ENCODE measurements around the gene STYK1.

The STYK1 gene

GRCh38 chr12:10716277-10716676, 42.4 kb upstream of the STYK1 start:
- Histone ChIP-seq H3K36me3 (replicated peaks) (peaks cover 26% of the 10 kb centered on the region), H3K27me3 (replicated peaks) (no peaks in the 10 kb centered on the region), H3K27ac (peak overlapping the region; percentile 70), H3K4me3 (ENCODE audit: low read depth, low read length) (peak overlapping the region; percentile 18)
- no peak for DNase-seq
- in situ Hi-C loops (cut with HindIII; ENCODE audit: low pct_ligation_motif_present, low sequenced_read_pairs): no loop called here
- no peak for TF ChIP-seq CTCF (IDR thresholded peaks at IDR 0.05; ENCODE audit: low read depth, low read length, missing control alignments)

GRCh38 chr12:10715491-10715890, 41.6 kb upstream of the STYK1 start:
- no peak for TF ChIP-seq CTCF (IDR thresholded peaks at IDR 0.05; ENCODE audit: low read depth, low read length, missing control alignments)
- no peak overlapping the region for H3K27ac ChIP-seq

GRCh38 chr12:10709808-10710207, 36.0 kb upstream of the STYK1 start:
- in situ Hi-C loops (cut with HindIII; ENCODE audit: low pct_ligation_motif_present, low sequenced_read_pairs): no loop called here
- H3K27me3 ChIP-seq (replicated peaks): no peaks in the 10 kb centered on the region
- no peak for DNase-seq
- H3K27ac ChIP-seq: no peak overlapping the region
- H3K4me3 ChIP-seq (ENCODE audit: low read depth, low read length): no peak overlapping the region
- no peak for TF ChIP-seq CTCF (IDR thresholded peaks at IDR 0.05; ENCODE audit: low read depth, low read length, missing control alignments)
- H3K36me3 ChIP-seq (replicated peaks): peaks cover 54% of the 10 kb centered on the region

More at GRCh38 chr12:10715491-10715890, 41.6 kb upstream of the STYK1 start:
- H3K36me3 ChIP-seq (replicated peaks): peaks cover 27% of the 10 kb centered on the region
- H3K27me3 ChIP-seq (replicated peaks): no peaks in the 10 kb centered on the region
- no peak for DNase-seq
- no peak overlapping the region for H3K4me3 ChIP-seq (ENCODE audit: low read depth, low read length)
- in situ Hi-C loops (cut with HindIII; ENCODE audit: low pct_ligation_motif_present, low sequenced_read_pairs): no loop called here

- no peak for TF ChIP-seq CTCF (IDR thresholded peaks at IDR 0.05; ENCODE audit: low read depth, low read length, missing control alignments)
- no peak for DNase-seq
- in situ Hi-C loops (cut with HindIII; ENCODE audit: low pct_ligation_motif_present, low sequenced_read_pairs): no loop called here
- Histone ChIP-seq H3K4me3 (ENCODE audit: low read depth, low read length) (no peak overlapping the region), H3K36me3 (replicated peaks) (peaks cover 53% of the 10 kb centered on the region), H3K27me3 (replicated peaks) (no peaks in the 10 kb centered on the region), H3K27ac (no peak overlapping the region)
Observed at GRCh38 chr12:10708862-10709261, 35.0 kb upstream of the STYK1 start.

GRCh38 chr12:10705655-10706054, 31.8 kb upstream of the STYK1 start:
- peaks cover 65% of the 10 kb centered on the region for H3K36me3 ChIP-seq (replicated peaks)
- in situ Hi-C loops (cut with HindIII; ENCODE audit: low pct_ligation_motif_present, low sequenced_read_pairs): no loop called here

More at GRCh38 chr12:10705655-10706054, 31.8 kb upstream of the STYK1 start:
- DNase-seq: no peak
- H3K27ac ChIP-seq: no peak overlapping the region
- no peaks in the 10 kb centered on the region for H3K27me3 ChIP-seq (replicated peaks)
- TF ChIP-seq CTCF (IDR thresholded peaks at IDR 0.05; ENCODE audit: low read depth, low read length, missing control alignments): no peak
- H3K4me3 ChIP-seq (ENCODE audit: low read depth, low read length): no peak overlapping the region

Data from brain microvascular endothelial cell (primary cell).